GM21526 (cell line): Measurements from ENCODE around the gene IL13.
"Not testable (repeated sequence)": the region's sequence is repeated elsewhere in the genome, so short reads cannot be mapped to it uniquely, and the experiment has no call there.

Experiments
- ATAC-seq: cut with Tn5 transposase; IDR thresholded peaks from one replicate; pipeline ENCODE4 v1.9.1; 2021; ENCODE audit warnings: moderate library complexity; ENCODE audit not compliant: unreplicated experiment, low FRiP score

IL13 gene

DNA sequence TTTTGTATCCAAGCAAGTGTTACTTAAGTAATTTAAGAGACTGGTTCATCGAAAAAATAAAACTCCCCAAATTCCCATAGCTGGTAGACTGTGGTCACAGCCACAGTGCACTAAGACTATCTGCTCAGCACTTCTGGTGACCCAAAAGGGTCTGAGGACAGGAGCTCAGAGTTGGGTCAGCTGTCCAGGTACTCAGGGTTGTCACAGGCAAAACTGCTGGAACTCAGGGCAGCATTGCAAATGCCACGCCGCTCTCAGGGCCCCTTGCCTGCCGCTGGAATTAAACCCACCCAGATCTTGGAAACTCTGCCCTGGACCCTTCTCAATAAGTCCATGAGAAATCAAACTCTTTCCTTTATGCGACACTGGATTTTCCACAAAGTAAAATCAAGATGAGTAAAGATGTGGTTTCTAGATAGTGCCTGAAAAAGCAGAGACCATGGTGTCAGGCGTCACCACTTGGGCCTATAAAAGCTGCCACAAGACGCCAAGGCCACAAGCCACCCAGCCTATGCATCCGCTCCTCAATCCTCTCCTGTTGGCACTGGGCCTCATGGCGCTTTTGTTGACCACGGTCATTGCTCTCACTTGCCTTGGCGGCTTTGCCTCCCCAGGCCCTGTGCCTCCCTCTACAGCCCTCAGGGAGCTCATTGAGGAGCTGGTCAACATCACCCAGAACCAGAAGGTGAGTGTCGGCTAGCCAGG lies at the start of gene IL13:
Gene IL13 (plus strand): TSS at position 498 of the 705 bp plus-strand sequence. CDS start 14 bp downstream, at position 512.
- no peak for ATAC-seq

DNA sequence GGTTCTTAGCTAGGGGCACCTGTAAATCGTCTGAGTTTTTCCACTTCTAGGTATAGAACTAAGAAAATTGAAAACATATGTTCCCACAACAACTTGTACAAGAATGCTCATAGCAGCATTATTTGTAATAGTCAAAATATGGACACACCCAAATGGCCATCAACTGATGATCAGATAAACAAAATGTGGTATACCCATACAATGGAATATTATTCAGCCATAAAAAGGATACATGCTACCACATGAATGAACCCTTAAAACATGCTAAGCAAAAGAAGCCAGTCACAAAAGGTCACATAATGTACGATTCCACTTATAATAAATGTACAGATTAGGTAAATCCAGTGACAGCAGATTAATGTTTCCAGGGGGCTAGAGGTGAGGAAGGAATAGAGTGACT lies 46.0 kb upstream of the IL13 start:
- ATAC-seq, result no peak

GRCh38 chr5:132612846-132613245 lies 45.1 kb upstream of the IL13 start:
- ATAC-seq, result no peak

DNA sequence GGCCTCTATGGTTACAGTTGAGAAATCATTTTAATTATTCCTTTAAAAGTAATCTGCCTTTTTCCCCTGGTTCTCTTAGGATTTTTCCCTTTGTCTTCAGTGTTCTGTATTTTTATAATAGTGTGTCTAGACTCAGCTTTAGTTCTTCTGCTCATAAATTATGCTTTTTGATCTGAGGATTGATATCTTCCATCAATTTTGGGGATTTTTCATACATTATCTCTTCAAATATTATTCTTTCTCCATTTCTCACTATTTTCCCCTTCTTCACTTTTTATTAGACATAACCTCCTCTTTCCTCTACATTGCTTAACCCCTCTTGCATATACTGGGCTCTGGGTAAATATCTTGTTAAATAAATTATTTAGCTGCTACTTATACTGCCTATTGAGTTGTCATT lies 36.3 kb upstream of the IL13 start:
- no peak for ATAC-seq

DNA sequence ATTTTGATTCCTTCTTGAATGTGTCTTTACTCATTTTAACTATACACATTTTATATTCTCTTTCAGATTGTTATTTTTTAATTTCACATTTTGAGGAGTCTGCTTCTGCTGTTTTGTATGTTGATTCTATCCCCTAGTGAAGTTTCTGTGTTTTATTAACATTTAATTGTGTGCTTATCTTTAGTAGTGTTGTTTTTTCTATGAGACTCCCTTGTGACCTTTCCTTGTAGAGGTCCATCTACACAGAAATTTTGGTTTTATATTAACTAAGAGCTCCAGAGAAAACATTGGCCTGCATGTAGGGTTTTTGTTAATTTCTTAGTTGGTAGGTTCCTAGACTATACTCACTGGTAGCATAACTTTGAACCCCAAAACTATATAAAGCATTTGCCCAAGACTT lies 35.4 kb upstream of the IL13 start:
- no peak for ATAC-seq

DNA sequence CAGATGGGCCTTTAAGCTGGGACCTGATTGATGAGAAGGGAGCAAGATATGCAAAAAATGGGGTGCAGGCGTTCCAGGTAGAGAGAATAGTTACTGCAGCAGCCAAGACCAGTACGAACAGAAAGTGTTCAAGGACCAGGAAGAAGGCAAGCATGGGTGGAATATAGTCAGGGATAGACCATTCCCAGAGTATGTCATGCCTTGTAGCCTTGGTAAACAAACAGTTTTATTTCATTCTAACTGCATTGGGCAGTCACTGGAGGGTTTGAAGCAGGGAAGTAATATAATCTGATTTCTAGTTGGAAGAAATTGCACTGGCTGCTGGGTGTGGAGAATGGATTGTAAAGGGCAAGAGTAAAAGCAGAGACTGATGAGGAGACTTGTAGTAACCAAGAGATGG lies 30.5 kb upstream of the IL13 start:
- no peak for ATAC-seq

DNA sequence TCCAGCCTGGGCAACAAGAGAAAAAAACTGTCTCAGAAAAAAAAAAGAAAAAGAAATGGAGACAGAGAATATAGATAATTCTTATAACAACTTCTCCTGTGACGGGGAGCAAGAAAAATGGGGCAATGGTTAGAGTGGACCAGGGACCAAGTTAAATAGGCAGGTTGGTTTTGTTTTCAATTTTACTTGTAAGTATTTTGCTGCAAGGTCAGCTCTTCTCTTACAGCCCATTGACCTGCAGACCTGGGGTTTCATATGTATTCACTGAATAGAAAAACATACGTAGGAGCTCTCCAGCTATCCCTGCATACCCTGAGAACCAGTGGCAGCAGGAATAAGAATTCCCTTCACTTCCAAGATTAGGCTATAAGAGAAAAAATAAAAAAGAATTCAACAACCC lies 29.2 kb upstream of the IL13 start:
- no peak for ATAC-seq

DNA sequence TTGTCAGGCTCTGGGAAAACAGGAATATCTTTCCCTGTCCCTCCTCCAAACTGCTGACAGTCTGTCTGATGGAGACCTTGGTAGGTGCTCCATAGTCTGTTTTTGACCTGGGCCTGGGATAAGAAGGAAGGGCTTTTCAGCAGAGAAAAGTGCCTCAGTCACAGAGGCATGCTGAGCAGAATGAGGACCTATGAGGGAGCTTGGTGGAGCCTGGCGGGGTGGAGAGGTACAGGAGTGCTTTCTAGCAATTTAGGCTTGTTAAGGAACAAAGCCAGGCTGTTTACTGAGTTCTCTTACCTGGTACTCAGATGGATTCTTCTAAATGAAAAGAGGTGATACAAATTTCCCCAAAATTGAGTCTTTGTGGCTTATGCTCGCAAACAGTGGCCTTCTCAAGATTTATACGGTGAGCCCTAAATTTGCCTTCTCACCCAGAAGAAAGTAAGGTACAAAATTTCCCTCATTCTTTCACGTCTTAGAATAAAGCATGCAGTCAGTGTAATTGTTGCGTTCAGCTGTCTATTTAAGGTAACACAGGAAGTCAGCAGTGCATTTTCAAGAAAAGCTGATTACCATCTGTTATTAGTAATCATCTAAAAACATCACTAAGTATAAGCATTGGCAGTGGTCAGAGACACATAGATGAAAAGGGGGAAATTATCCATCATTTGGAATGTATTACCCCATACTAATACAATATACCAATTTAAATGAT lies 28.6 kb upstream of the IL13 start:
- ATAC-seq, result no peak

DNA sequence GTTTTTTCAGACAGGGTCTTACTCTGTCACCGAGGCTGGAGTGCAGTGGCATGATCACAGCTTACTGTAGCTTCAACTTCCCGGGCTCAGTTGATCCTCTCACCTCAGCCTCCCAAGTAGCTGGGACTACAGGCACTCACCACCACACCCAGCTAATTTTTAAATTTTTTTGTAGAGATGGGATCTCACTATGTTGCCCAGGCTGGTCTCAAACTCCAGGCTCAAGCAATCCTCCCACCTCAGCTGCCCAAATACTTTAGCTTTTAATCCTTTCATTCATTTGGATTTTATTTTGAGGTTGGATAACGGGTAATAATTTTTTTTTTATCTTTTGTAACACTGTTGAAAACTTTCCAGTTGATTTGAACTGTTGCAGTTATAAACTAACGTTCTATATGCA lies 24.4 kb upstream of the IL13 start:
- ATAC-seq, result not testable (repeated sequence)

DNA sequence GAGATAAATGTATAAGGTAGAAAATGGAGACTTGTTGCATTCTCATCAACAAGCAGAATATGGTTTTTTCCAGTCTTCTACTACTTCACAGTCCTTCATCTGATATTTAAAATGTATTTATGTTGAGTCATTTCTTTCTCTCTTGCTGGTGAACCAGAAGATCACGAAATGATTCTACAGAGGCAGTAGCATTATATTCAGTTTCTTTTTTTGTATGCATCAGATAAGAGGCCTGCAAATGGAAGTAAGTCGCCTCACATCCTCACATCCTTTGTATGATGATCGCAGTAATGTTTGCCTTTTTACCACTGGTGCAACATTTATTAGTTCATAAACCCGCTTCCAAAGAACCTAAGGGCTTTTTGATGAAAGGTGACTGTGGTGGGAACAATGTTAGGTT lies 22.1 kb upstream of the IL13 start:
- no peak for ATAC-seq

GRCh38 chr5:132637241-132637640 lies 20.7 kb upstream of the IL13 start:
- ATAC-seq, result no peak

GRCh38 chr5:132639706-132640130 lies 18.3 kb upstream of the IL13 start:
- peak; percentile 53 for ATAC-seq

DNA sequence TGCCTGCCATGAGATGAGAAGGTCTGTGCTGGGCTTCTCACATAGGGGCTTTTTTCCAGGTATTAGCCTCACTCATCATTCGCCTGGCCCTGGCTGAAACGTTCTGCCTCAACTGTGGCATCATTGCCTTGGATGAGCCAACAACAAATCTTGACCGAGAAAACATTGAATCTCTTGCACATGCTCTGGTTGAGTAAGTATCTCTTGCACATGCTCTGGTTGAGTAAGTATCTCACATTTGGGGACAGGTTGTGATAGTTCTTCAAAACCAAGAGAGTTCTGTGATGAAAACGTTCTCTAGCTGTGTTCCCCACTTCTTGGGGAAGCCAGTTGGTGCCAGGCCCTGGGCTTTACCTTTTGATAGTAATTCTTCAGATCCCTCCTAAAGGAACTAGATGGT lies 17.4 kb upstream of the IL13 start:
- no peak for ATAC-seq

- no peak for ATAC-seq
Observed at GRCh38 chr5:132641241-132641723, 16.7 kb upstream of the IL13 start.

GRCh38 chr5:132641841-132642240 lies 16.1 kb upstream of the IL13 start:
- ATAC-seq, result no peak

GRCh38 chr5:132644177-132644576 lies 13.8 kb upstream of the IL13 start:
- ATAC-seq, result no peak

GRCh38 chr5:132646583-132647266 lies 11.2 kb upstream of the IL13 start:
- no peak for ATAC-seq

DNA sequence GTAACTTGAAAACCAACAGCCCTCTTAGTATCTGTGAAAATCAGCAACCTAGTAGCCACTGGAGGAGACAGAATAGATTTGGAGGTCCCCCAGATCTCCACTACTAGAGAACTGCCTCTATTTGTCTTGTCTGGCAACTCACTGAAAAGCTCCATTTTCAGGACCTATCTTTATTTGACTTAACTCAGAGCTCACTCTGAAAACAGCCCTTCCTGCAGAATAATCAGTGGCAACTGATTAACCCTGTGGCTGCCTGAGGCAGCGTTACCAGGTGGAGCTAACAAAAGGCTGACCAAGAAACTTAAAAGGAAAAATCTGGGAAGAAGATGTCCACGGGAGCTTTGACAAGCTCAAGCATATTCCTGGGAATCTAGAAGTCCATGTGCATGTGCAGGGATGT lies 10.5 kb upstream of the IL13 start:
- no peak for ATAC-seq

- no peak for ATAC-seq
Observed at GRCh38 chr5:132648355-132648754, 9.6 kb upstream of the IL13 start.

- no peak for ATAC-seq
Observed at GRCh38 chr5:132651838-132652469, 6.0 kb upstream of the IL13 start.

GRCh38 chr5:132653716-132654115 lies 4.3 kb upstream of the IL13 start:
- ATAC-seq, result no peak
